ENCODE results near the gene HK2. TPM values are rescaled to one million over a fixed set of nuclear protein-coding genes. Genes with fewer than 3 reads are reported as not detected.

Gene HK2
- total and polyA plus RNA-seq, 2 of the 4 experiments (the other 2 are of a cell fraction) = 17.4 to 20.9 TPM

GRCh38 chr2:74845991-74846390 is 12.1 kb downstream of the HK2 start:
- Histone ChIP-seq H4K20me1 (ENCODE audit: insufficient read depth, low read length) (peaks cover 74% of the 10 kb centered on the region), H2BK20ac (ENCODE audit: low read depth, low read length) (peak overlapping the region; percentile 47; the same call in 1 of the 2 replicates), H2BK15ac (ENCODE audit: low read depth, low read length) (no peak overlapping the region), H3K23ac (ENCODE audit: low read depth, low read length) (peak overlapping the region; percentile 49; the same call in 1 of the 2 replicates), H3K79me1 (ENCODE audit: low read depth in 1 of 2, low read length in 2 of 2) (peaks cover 28 to 97% of the 10 kb centered on the region in 2 experiments), H4K5ac (ENCODE audit: low read depth, low read length) (0 out of 2 replicates have a peak overlapping the region, but pooled peaks have one; percentile 13), H3K18ac (ENCODE audit: low read depth, low read length) (no peak overlapping the region; the same call in 1 of the 2 replicates), H3K36me3 (ENCODE audit: control insufficient read depth, insufficient read depth, low read length) (no peaks in the 10 kb centered on the region), H3K4ac (ENCODE audit: low read depth, low read length) (peak overlapping the region; percentile 65), H3K27me3 (ENCODE audit: control insufficient read depth, insufficient read depth, low read length) (no peaks in the 10 kb centered on the region), H2AK5ac (ENCODE audit: low read depth, low read length) (no peak overlapping the region; the same call in 1 of the 2 replicates), H3K14ac (replicated peaks; ENCODE audit: low read depth, low read length) (peak overlapping the region; percentile 10; the same call in 1 of the 2 replicates), H4K91ac (ENCODE audit: insufficient read depth, low read depth, low read length) (0 out of 2 replicates have a peak overlapping the region, but pooled peaks have one; percentile 12), H2BK5ac (ENCODE audit: low read depth, low read length, poor library complexity, severe bottlenecking) (peak overlapping the region; percentile 50), H3K56ac (ENCODE audit: extremely low read depth, insufficient read depth, low read length) (no peak overlapping the region), H3K4me2 (ENCODE audit: low read depth, low read length) (peak overlapping the region; percentile 53), H2BK120ac (ENCODE audit: low read depth, low read length) (peak overlapping the region; percentile 83), H3K9me3 (ENCODE audit: control insufficient read depth, insufficient read depth, low read length) (no peaks in the 10 kb centered on the region), H3K4me1 (ENCODE audit: control insufficient read depth, insufficient read depth, low read length) (peaks cover 59% of the 10 kb centered on the region), H3K27ac (ENCODE audit: insufficient read depth, low read length) (peak overlapping the region; percentile 46; the same call in 1 of the 2 replicates), H3K9me1 (ENCODE audit: insufficient read depth, low read length) (peaks cover 64% of the 10 kb centered on the region), H2AK9ac (replicated peaks; ENCODE audit: low read depth, low read length, poor library complexity) (peak overlapping the region; percentile 21), H3K9ac (ENCODE audit: low read depth, low read length) (no peak overlapping the region), H3K4me3 (ENCODE audit: insufficient read depth, low read depth, low read length) (no peak overlapping the region), H4K8ac (ENCODE audit: low read depth in 2 of 2, low read length in 2 of 2) (peak overlapping the region in 1 of 2 experiments; percentile 82; a peak in 3 of 4 replicates), H2AFZ (replicated peaks; ENCODE audit: low read length, poor library complexity) (no peak overlapping the region)
- DNase-seq = peak; percentile 47
- POLR2A ChIA-PET (ENCODE audit: unreplicated experiment) = no interaction called here
- BruUV-seq (replicated peaks) = no TSS peak
- TF ChIP-seq ELK1 (IDR thresholded peaks at IDR 0.05; ENCODE audit: borderline replicate concordance, low read depth, low read length) = no peak
- TF ChIP-seq SMC3 (IDR thresholded peaks at IDR 0.05; ENCODE audit: low read depth, low read length) = no peak
- no peak for TF ChIP-seq BHLHE40 (IDR thresholded peaks at IDR 0.05; ENCODE audit: low read depth, low read length)
- TF ChIP-seq CEBPB (IDR thresholded peaks at IDR 0.05; ENCODE audit: low read depth, low read length) = no peak
- TF ChIP-seq CHD1 (IDR thresholded peaks at IDR 0.05; ENCODE audit: low read depth, low read length) = no peak
- TF ChIP-seq MAFK (IDR thresholded peaks at IDR 0.05; ENCODE audit: low read depth, low read length) = no peak
- no peak for TF ChIP-seq RAD21 (IDR thresholded peaks at IDR 0.05; ENCODE audit: low read length)
- TF ChIP-seq NFE2L2 (IDR thresholded peaks at IDR 0.05; ENCODE audit: low read depth, low read length) = no peak
- no peak for TF ChIP-seq MXI1 (IDR thresholded peaks at IDR 0.05; ENCODE audit: borderline replicate concordance, low read depth, low read length)
- TF ChIP-seq USF2 (IDR thresholded peaks at IDR 0.05; ENCODE audit: low read depth, low read length) = no peak
- no peak for TF ChIP-seq MAZ (IDR thresholded peaks at IDR 0.05; ENCODE audit: borderline replicate concordance, low read depth, low read length)
- TF ChIP-seq RCOR1 (IDR thresholded peaks at IDR 0.05; ENCODE audit: insufficient replicate concordance, low read length) = no peak
- no peak for TF ChIP-seq CTCF (conservative IDR thresholded peaks at IDR 0.05; ENCODE audit: low read depth, low read length)
- TF ChIP-seq RFX5 (IDR thresholded peaks at IDR 0.05; ENCODE audit: low read depth, low read length) = no peak
- no peak for TF ChIP-seq FOS (IDR thresholded peaks at IDR 0.05; ENCODE audit: low read depth, low read length)
- no peak for TF ChIP-seq POLR2A (IDR thresholded peaks at IDR 0.05; ENCODE audit: low read depth, low read length)
- intact Hi-C loops (cut with micrococcal nuclease) = no loop called here
- WGBS, 2 experiments (ENCODE audit: extremely low coverage in 2 of 2, insufficient read length in 1 of 2) = no CpG with 5 or more reads among the region's 2 CpGs
- CTCF ChIA-PET = no interaction called here
- dilution Hi-C loops (cut with HindIII; ENCODE audit: low sequenced_read_pairs, unreplicated experiment) = no loop called here
- in situ Hi-C loops (cut with MboI; ENCODE audit: low sequenced_read_pairs) = no loop called here
- no peak for ATAC-seq (ENCODE audit: low read depth)

Measured in IMR-90 (cell line).